H1 (cell line): ENCODE data around the gene ARHGAP8. TPM values are rescaled to one million over a fixed set of nuclear protein-coding genes. Genes with fewer than 3 reads are reported as not detected.

ENCODE experiments used
- CTCF ChIA-PET: fragments of 300-600 bp; sonication (Branson Sonifier 250); formaldehyde crosslinking; loops from one replicate; lab custom pipeline; 2021; ENCODE audit not compliant: partially characterized antibody; lab: Charles Lee
- POLR2A ChIA-PET: fragments of 300-600 bp; sonication (Branson Sonifier 250); formaldehyde crosslinking; loops from one replicate; lab custom pipeline; 2021; ENCODE audit warnings: inconsistent platforms; ENCODE audit not compliant: partially characterized antibody; lab: Charles Lee
- DNase-seq, 2 experiments: peaks; one replicate each; pipeline versions ENCODE4 v3.0.0 to v3.0.0-alpha.2; 2010 to 2022; ENCODE audit warnings: low spot score in 2 of 2, low read depth in 1 of 2, mixed read lengths in 1 of 2
- FAIRE-seq: peaks from 2 replicates; lab custom pipeline; 2011; peaks lifted over from hg19 to GRCh38; lab: Jason Lieb, UNC
- H2AFZ ChIP-seq: 2 replicates; pipeline ENCODE4 v1.8.1; 2012; ENCODE audit warnings: low read length, inconsistent platforms
- H2AK5ac ChIP-seq: 2 replicates; pipeline ENCODE4 v1.6.1; 2013; ENCODE audit warnings: low read depth, low read length
- H2BK120ac ChIP-seq: replicated peaks from 2 replicates; pipeline ENCODE3; 2013; ENCODE audit warnings: low read depth, low read length, inconsistent platforms
- H2BK12ac ChIP-seq: 2 replicates; pipeline ENCODE4 v1.6.1; 2013; ENCODE audit warnings: low read depth, low read length
- H2BK15ac ChIP-seq: 2 replicates; pipeline ENCODE4 v1.6.1; 2013; ENCODE audit warnings: low read length
- H2BK20ac ChIP-seq: 2 replicates; pipeline ENCODE4 v1.6.1; 2013; ENCODE audit warnings: low read length
- H2BK5ac ChIP-seq: 2 replicates; pipeline ENCODE4 v1.6.1; 2013; ENCODE audit warnings: low read depth, low read length
- H3K14ac ChIP-seq: 2 replicates; pipeline ENCODE4 v1.6.1; 2013; ENCODE audit warnings: inconsistent platforms; ENCODE audit not compliant: insufficient read length
- H3K18ac ChIP-seq: 2 replicates; pipeline ENCODE4 v1.6.1; 2013; ENCODE audit warnings: low read length; ENCODE audit errors: extremely low read depth
- H3K23ac ChIP-seq: 2 replicates; pipeline ENCODE4 v1.6.1; 2013; ENCODE audit warnings: inconsistent platforms; ENCODE audit not compliant: insufficient read length
- H3K23me2 ChIP-seq: 2 replicates; pipeline ENCODE4 v1.6.1; 2013; ENCODE audit warnings: low read depth, low read length
- H3K27ac ChIP-seq: 2 replicates; pipeline ENCODE4 v1.6.1; 2011; ENCODE audit warnings: low read depth, low read length, inconsistent platforms
- H3K27me3 ChIP-seq, 4 experiments: replicated peaks in 1 of 4; 1 replicate in 1 of 4; 2 replicates in 3 of 4; pipeline versions ENCODE4 v1.6.1 to v1.8.1; 2011 to 2013; ENCODE audit warnings: low read length in 3 of 4, mild to moderate bottlenecking in 3 of 4, inconsistent platforms in 2 of 4, mixed read lengths in 2 of 4, moderate library complexity in 1 of 4; ENCODE audit not compliant: control insufficient read depth in 3 of 4, insufficient read depth in 3 of 4; ENCODE audit errors: extremely low read depth in 1 of 4
- H3K36me3 ChIP-seq, 4 experiments: 2 replicates each; pipeline versions ENCODE4 v1.6.1 to v1.8.1; 2011 to 2013; ENCODE audit warnings: mild to moderate bottlenecking in 4 of 4, low read length in 3 of 4, moderate library complexity in 2 of 4, control low read depth in 1 of 4, inconsistent platforms in 1 of 4; ENCODE audit not compliant: insufficient read depth in 4 of 4, control insufficient read depth in 2 of 4
- H3K4ac ChIP-seq: replicated peaks from 2 replicates; pipeline ENCODE3; 2013; ENCODE audit warnings: low read length, low read depth, mixed read lengths, inconsistent platforms; ENCODE audit not compliant: insufficient read length
- H3K4me1 ChIP-seq, 4 experiments: replicated peaks in 1 of 4; 1 replicate in 1 of 4; 2 replicates in 3 of 4; pipeline versions ENCODE4 v1.6.1 to v1.8.1; 2011 to 2013; ENCODE audit warnings: low read length in 3 of 4, inconsistent platforms in 2 of 4, mixed read lengths in 1 of 4; ENCODE audit not compliant: insufficient read depth in 4 of 4, control insufficient read depth in 3 of 4
- H3K4me2 ChIP-seq, 2 experiments: 2 replicates each; pipeline versions ENCODE4 v1.6.1 to v1.8.1; 2011 to 2013; ENCODE audit warnings: low read depth in 2 of 2, low read length in 2 of 2, control low read depth in 1 of 2, inconsistent platforms in 1 of 2, mild to moderate bottlenecking in 1 of 2; ENCODE audit not compliant: insufficient read depth in 1 of 2
- H3K4me3 ChIP-seq, 4 experiments: fragments of 200-600, 300-600 bp in 1 of 4; sonication (generic), shearing (Covaris generic), sonication (Bioruptor Twin) in 1 of 4; 2 replicates each; pipeline versions ENCODE4 v1.5.1 to v1.8.1; 2011 to 2016; ENCODE audit warnings: low read length in 4 of 4, low read depth in 3 of 4, control low read depth in 2 of 4, inconsistent platforms in 2 of 4, mild to moderate bottlenecking in 2 of 4, mixed read lengths in 1 of 4, moderate library complexity in 1 of 4; ENCODE audit not compliant: insufficient read depth in 2 of 4; ENCODE audit errors: extremely low read depth in 1 of 4
- H3K56ac ChIP-seq: replicated peaks from 2 replicates; pipeline ENCODE3; 2013; ENCODE audit warnings: low read depth, mild to moderate bottlenecking, mixed read lengths, low read length, inconsistent platforms; ENCODE audit not compliant: insufficient read length
- H3K79me1 ChIP-seq: 2 replicates; pipeline ENCODE4 v1.6.1; 2013; ENCODE audit warnings: low read depth, low read length, control low read depth
- H3K79me2 ChIP-seq, 2 experiments: 2 replicates each; pipeline versions ENCODE4 v1.6.1 to v1.8.1; 2012 to 2013; ENCODE audit warnings: low read length in 2 of 2, mild to moderate bottlenecking in 2 of 2, inconsistent platforms in 1 of 2; ENCODE audit not compliant: insufficient read depth in 2 of 2, control insufficient read depth in 1 of 2
- H3K9ac ChIP-seq, 4 experiments: replicated peaks in 1 of 4; 1 replicate in 1 of 4; 2 replicates in 3 of 4; pipeline versions ENCODE4 v1.6.1 to v1.8.1; 2011 to 2013; ENCODE audit warnings: low read depth in 3 of 4, low read length in 3 of 4, control low read depth in 2 of 4, mild to moderate bottlenecking in 2 of 4, moderate library complexity in 2 of 4, inconsistent platforms in 1 of 4; ENCODE audit errors: extremely low read depth in 1 of 4
- H3K9me3 ChIP-seq, 2 experiments: 2 replicates each; pipeline versions ENCODE4 v1.6.1 to v1.8.1; 2012 to 2013; ENCODE audit warnings: mild to moderate bottlenecking in 2 of 2, moderate library complexity in 2 of 2, control low read depth in 1 of 2, inconsistent platforms in 1 of 2, low read depth in 1 of 2, low read length in 1 of 2, mixed read lengths in 1 of 2; ENCODE audit not compliant: insufficient read depth in 2 of 2
- H4K20me1 ChIP-seq, 2 experiments: replicated peaks in 1 of 2; 2 replicates each; pipeline versions ENCODE3 to v1.8.1; 2011 to 2013; ENCODE audit warnings: inconsistent platforms in 2 of 2, low read length in 2 of 2, mild to moderate bottlenecking in 1 of 2; ENCODE audit not compliant: insufficient read depth in 2 of 2, control insufficient read depth in 1 of 2
- H4K5ac ChIP-seq: 2 replicates; pipeline ENCODE4 v1.6.1; 2013; ENCODE audit warnings: low read length, low read depth, mixed read lengths, inconsistent platforms; ENCODE audit not compliant: insufficient read length
- H4K8ac ChIP-seq: 2 replicates; pipeline ENCODE4 v1.8.0; 2013; ENCODE audit warnings: mild to moderate bottlenecking, moderate library complexity, low read length, inconsistent platforms; ENCODE audit not compliant: insufficient read depth; ENCODE audit errors: extremely low read depth
- H4K91ac ChIP-seq: replicated peaks from 2 replicates; pipeline ENCODE3; 2013; ENCODE audit warnings: low read length, mixed read lengths, inconsistent platforms; ENCODE audit not compliant: insufficient read length
- ASH2L ChIP-seq: fragments of 200-600, 300-600 bp; sonication (generic); IDR thresholded peaks from one replicate; pipeline ENCODE4 v1.7.1; 2017; ENCODE audit warnings: low read length
- CTBP2 ChIP-seq: IDR thresholded peaks from 2 replicates; pipeline ENCODE4 v1.7.0; 2011; ENCODE audit warnings: borderline replicate concordance, mild to moderate bottlenecking, moderate library complexity, mixed read lengths, low read length; ENCODE audit not compliant: insufficient read depth, insufficient read length
- E2F6 ChIP-seq: IDR thresholded peaks from 2 replicates; pipeline ENCODE4 v1.6.1; 2012; ENCODE audit warnings: inconsistent platforms
- EP300 ChIP-seq, 2 experiments: IDR thresholded peaks; 1 replicate in 1 of 2; 2 replicates in 1 of 2; pipeline ENCODE4 v1.6.1; 2011 to 2012; ENCODE audit warnings: low read depth in 2 of 2, low read length in 2 of 2, mild to moderate bottlenecking in 2 of 2, borderline replicate concordance in 1 of 2, inconsistent platforms in 1 of 2, moderate library complexity in 1 of 2
- FOSL1 ChIP-seq: IDR thresholded peaks from 2 replicates; pipeline ENCODE4 v1.6.1; 2011; ENCODE audit warnings: mild to moderate bottlenecking, low read depth, low read length, moderate library complexity; ENCODE audit not compliant: insufficient read depth
- GTF2F1 ChIP-seq: IDR thresholded peaks from 2 replicates; pipeline ENCODE4 v1.6.1; 2012; ENCODE audit warnings: low read depth, low read length, improper control_type of control experiment, borderline replicate concordance
- POU5F1 ChIP-seq: IDR thresholded peaks from 2 replicates; pipeline ENCODE4 v1.6.1; 2011; ENCODE audit warnings: low read depth, mild to moderate bottlenecking, low read length, moderate library complexity
- SIRT6 ChIP-seq: IDR thresholded peaks from one replicate; pipeline ENCODE4 v1.7.1; 2012; ENCODE audit warnings: low read length, inconsistent platforms
- SIX5 ChIP-seq: IDR thresholded peaks from 2 replicates; pipeline ENCODE4 v1.6.1; 2011; ENCODE audit warnings: mild to moderate bottlenecking, low read depth, low read length
- SP2 ChIP-seq: IDR thresholded peaks from 2 replicates; pipeline ENCODE4 v1.6.1; 2012; ENCODE audit warnings: mild to moderate bottlenecking, low read length, inconsistent platforms
- TAF1 ChIP-seq: IDR thresholded peaks from 2 replicates; pipeline ENCODE4 v1.6.1; 2011; ENCODE audit warnings: mild to moderate bottlenecking, low read depth, low read length
- TBP ChIP-seq: IDR thresholded peaks from 2 replicates; pipeline ENCODE4 v1.6.1; 2011; ENCODE audit warnings: low read depth, low read length, improper control_type of control experiment
- USF2 ChIP-seq: IDR thresholded peaks from 2 replicates; pipeline ENCODE4 v1.6.1; 2011; ENCODE audit warnings: low read length, improper control_type of control experiment
- WGBS, 2 experiments: shearing (Covaris generic) in 1 of 2; methylation state at CpG; one replicate each; pipeline versions ENCODE4 v1.1.6 to v1.1.7; 2013 to 2015; ENCODE audit warnings: low lambda C conversion rate in 2 of 2, mixed read lengths in 2 of 2, inconsistent platforms in 1 of 2, low coverage in 1 of 2, missing lambda C conversion rate in 1 of 2; ENCODE audit not compliant: insufficient replicate concordance in 2 of 2, insufficient coverage in 1 of 2, insufficient read length in 1 of 2; ENCODE audit errors: extremely low coverage in 1 of 2, missing lambda C conversion rate in 1 of 2; 5-methylcytosine and 5-hydroxymethylcytosine counted together
- polyA plus RNA-seq, 7 experiments: library from polyadenylated mRNA; depleted of rRNA in 3 of 7; stranded (reverse) in 5 of 7; unstranded in 2 of 7; fragments of >200 nt in 5 of 7; fragments of 200-250 nt in 2 of 7; gene quantifications; 1 replicate in 5 of 7; 2 replicates in 1 of 7; 4 replicates in 1 of 7; pipeline versions ENCODE4 v1.2.1 to v1.2.3, GENCODE V29; 2011 to 2013; ENCODE audit warnings: missing spikeins in 2 of 7, mixed read lengths in 2 of 7
- total RNA-seq: library from RNA; stranded (reverse); fragmentation: NEBNext Ultra II Directional; extraction: Animal tissue kit (Norgen Biotek cat#: 25700); gene quantifications from 2 replicates; pipeline ENCODE4 v1.2.1, GENCODE V29; 2021

The ARHGAP8 gene
- total and polyA plus RNA-seq, 2 of the 8 experiments (the other 6 are each of a cell fraction or from before 2014, with no cell fraction given) = 35.6 to 47.7 TPM

GRCh38 chr22:44764373-44764772 is 12.0 kb downstream of the ARHGAP8 start:
- H3K79me1 ChIP-seq = peaks cover 8% of the 10 kb centered on the region
- peaks cover 8 to 11% of the 10 kb centered on the region in 2 experiments for H4K20me1 ChIP-seq
- FAIRE-seq = no peak
- peak overlapping the region; percentile 71; the same call in 1 of the 2 replicates for H2BK5ac ChIP-seq
- ChIA-PET POLR2A (interaction anchor here (0.6 to 1.1 kb wide), 2 partner anchors 9 to 46 kb away, joined by 4 to 8 read pairs; no protein-coding TSS in a partner anchor), CTCF (interaction anchor here (1.5 kb wide), 1 partner anchor 12 kb away, joined by 7 read pairs; no protein-coding TSS in a partner anchor)
- no peak overlapping the region for H2AFZ ChIP-seq
- H4K91ac ChIP-seq = no peak overlapping the region
- H3K14ac ChIP-seq = no peak overlapping the region
- H3K27me3 ChIP-seq = no peaks in the 10 kb centered on the region
- no peak overlapping the region for H3K4me2 ChIP-seq
- H2BK120ac ChIP-seq = no peak overlapping the region
- H3K56ac ChIP-seq = no peak overlapping the region
- H3K4me3 ChIP-seq = no peak overlapping the region
- H3K23me2 ChIP-seq = no peaks in the 10 kb centered on the region
- no peak overlapping the region for H2BK15ac ChIP-seq
- no peak overlapping the region for H2BK12ac ChIP-seq
- WGBS, 2 experiments = 93% methylated on average over 16 of the region's 17 CpGs; no CpG with 5 or more reads in 1 of the 2 experiments
- H3K79me2 ChIP-seq = peaks cover 0 to 42% of the 10 kb centered on the region in 2 experiments; a peak in 2 of 4 replicates
- H3K23ac ChIP-seq = no peak overlapping the region
- no peak overlapping the region for H4K5ac ChIP-seq
- no peak overlapping the region for H3K27ac ChIP-seq
- peaks cover 2 to 18% (median 7%) of the 10 kb centered on the region in 4 experiments; a peak in 5 of 7 replicates for H3K4me1 ChIP-seq
- H3K4ac ChIP-seq = no peak overlapping the region
- no peak overlapping the region for H2AK5ac ChIP-seq
- H3K9ac ChIP-seq = no peak overlapping the region
- DNase-seq = no peak
- H2BK20ac ChIP-seq = no peak overlapping the region
- H3K36me3 ChIP-seq = no peaks in the 10 kb centered on the region
- no peak overlapping the region for H4K8ac ChIP-seq
- no peaks in the 10 kb centered on the region for H3K9me3 ChIP-seq
- H3K18ac ChIP-seq = no peak overlapping the region
- no peak for TF ChIP-seq CTBP2
- TF ChIP-seq FOSL1 = no peak
- no peak for TF ChIP-seq GTF2F1
- no peak for TF ChIP-seq SIRT6
- no peak for TF ChIP-seq ASH2L
- TF ChIP-seq TBP = no peak
- no peak for TF ChIP-seq POU5F1
- no peak for TF ChIP-seq EP300 (IDR thresholded peaks at IDR 0.05; ENCODE audit: borderline replicate concordance in 1 of 2, low read depth in 2 of 2, low read length in 2 of 2)
- TF ChIP-seq TAF1 = no peak
- TF ChIP-seq USF2 = no peak
- TF ChIP-seq SIX5 = no peak
- TF ChIP-seq SP2 = no peak
- TF ChIP-seq E2F6 = no peak
